Activated CD8-positive, alpha-beta T cell treated with anti-CD3 and anti-CD28 coated beads for 36 hours (primary cell): Measurements from ENCODE around the gene PLRG1. TPM values are rescaled to one million over a fixed set of nuclear protein-coding genes. Genes with fewer than 3 reads are reported as not detected.

ENCODE experiments used
- ATAC-seq: fragments of 200-7000 bp; cut with Tn5 transposase; one replicate; pipeline ENCODE4 v1.10.0; 2021; ENCODE audit warnings: mild to moderate bottlenecking, moderate library complexity
- CTCF ChIA-PET: fragments of 350-600 bp; sonication (Branson Sonifier 250); formaldehyde crosslinking; loops from one replicate; lab custom pipeline; 2021; ENCODE audit warnings: antibody characterized with exemption; lab: Charles Lee
- POLR2A ChIA-PET: fragments of 350-600 bp; sonication (Branson Sonifier 250); formaldehyde crosslinking; loops from one replicate; lab custom pipeline; 2021; ENCODE audit warnings: antibody characterized with exemption; lab: Charles Lee
- DNase-seq: peaks from one replicate; pipeline ENCODE4 v3.0.0-alpha.2; 2020
- H3K27ac Mint-ChIP-seq: one replicate; pipeline ENCODE4 v1.8.0; 2021; ENCODE audit warnings: mild to moderate bottlenecking, mixed read lengths
- H3K27me3 Mint-ChIP-seq: one replicate; pipeline ENCODE4 v1.8.0; 2021; ENCODE audit warnings: mixed read lengths
- H3K36me3 Mint-ChIP-seq: one replicate; pipeline ENCODE4 v1.8.0; 2021; ENCODE audit warnings: low read depth, mixed read lengths
- H3K4me1 Mint-ChIP-seq: one replicate; pipeline ENCODE4 v1.8.0; 2021; ENCODE audit warnings: low read depth, mixed read lengths
- H3K4me3 Mint-ChIP-seq: one replicate; pipeline ENCODE4 v1.8.0; 2021; ENCODE audit warnings: mild to moderate bottlenecking, moderate library complexity, mixed read lengths
- H3K9me3 Mint-ChIP-seq: one replicate; pipeline ENCODE4 v1.8.0; 2021; ENCODE audit warnings: mixed read lengths
- CTCF ChIP-seq: fragments of 200-600 bp; IDR thresholded peaks from one replicate; pipeline ENCODE4 v1.8.0; 2022; ENCODE audit warnings: antibody characterized with exemption, mild to moderate bottlenecking
- intact Hi-C: fragments of 100-400 bp; cut with micrococcal nuclease; formaldehyde crosslinking; loops from one replicate; pipeline ENCODE4 v1.10.0; 2022
- total RNA-seq, 2 experiments: library from RNA; stranded (reverse); gene quantifications; one replicate each; pipeline ENCODE4 v1.2.3, GENCODE V29; 2021

The PLRG1 gene
- total RNA-seq, 2 experiments from 2014 or later = 114 to 121 TPM

- no peak overlapping the region for H3K27ac Mint-ChIP-seq
- no peak overlapping the region for H3K4me3 Mint-ChIP-seq
- H3K4me1 Mint-ChIP-seq = no peaks in the 10 kb centered on the region
- intact Hi-C loops = no loop called here
- DNase-seq = no peak
- CTCF ChIA-PET = no interaction called here
- no peak for TF ChIP-seq CTCF
- H3K27me3 Mint-ChIP-seq = peaks cover 33% of the 10 kb centered on the region
- ATAC-seq = no peak
- H3K36me3 Mint-ChIP-seq = no peaks in the 10 kb centered on the region
- POLR2A ChIA-PET = no interaction called here
- H3K9me3 Mint-ChIP-seq = no peaks in the 10 kb centered on the region
These were observed 24.0 kb downstream of the PLRG1 start for GRCh38 chr4:154526151-154526550.

- CTCF ChIA-PET = interaction anchor here (0.6 kb wide), 1 partner anchor 781 kb away, joined by 3 read pairs; no protein-coding TSS in a partner anchor
- Mint-ChIP-seq H3K4me3 (no peak overlapping the region), H3K27me3 (peaks cover 44% of the 10 kb centered on the region), H3K27ac (no peak overlapping the region), H3K36me3 (no peaks in the 10 kb centered on the region), H3K4me1 (no peaks in the 10 kb centered on the region), H3K9me3 (no peaks in the 10 kb centered on the region)
- intact Hi-C loops = no loop called here
- DNase-seq = no peak
- ATAC-seq = no peak
- POLR2A ChIA-PET = no interaction called here
- no peak for TF ChIP-seq CTCF
These were observed 28.6 kb downstream of the PLRG1 start for GRCh38 chr4:154521607-154522006.

DNA sequence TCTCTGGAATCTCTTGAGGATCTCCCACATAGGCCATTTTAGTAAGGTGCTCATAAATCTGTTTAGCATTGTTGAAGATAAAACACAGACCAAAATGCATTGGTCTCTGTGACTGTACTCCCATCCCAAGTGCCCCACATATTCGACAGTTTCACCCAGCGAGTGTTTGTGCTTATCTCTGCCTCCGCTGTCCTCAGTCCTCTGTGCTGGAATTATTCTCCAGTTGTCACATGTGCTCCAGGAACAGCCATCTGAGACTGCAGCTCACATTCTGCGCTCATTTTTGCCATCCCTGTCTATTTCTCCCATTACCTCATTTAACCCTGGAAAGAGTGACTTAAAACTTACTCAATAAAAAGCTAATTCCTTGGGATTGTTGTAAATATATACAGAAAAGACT, 31.0 kb downstream of the PLRG1 start:
- ChIA-PET POLR2A (interaction anchor here (0.6 kb wide), 1 partner anchor 41 kb away, joined by 3 read pairs; no protein-coding TSS in a partner anchor), CTCF (no interaction called here)
- ATAC-seq = no peak
- no peaks in the 10 kb centered on the region for H3K36me3 Mint-ChIP-seq
- H3K4me3 Mint-ChIP-seq = no peak overlapping the region
- no peak for TF ChIP-seq CTCF
- H3K4me1 Mint-ChIP-seq = no peaks in the 10 kb centered on the region
- no peak overlapping the region for H3K27ac Mint-ChIP-seq
- intact Hi-C loops = no loop called here
- H3K9me3 Mint-ChIP-seq = no peaks in the 10 kb centered on the region
- peaks cover 32% of the 10 kb centered on the region for H3K27me3 Mint-ChIP-seq
- no peak for DNase-seq

GRCh38 chr4:154517591-154517990, 32.6 kb downstream of the PLRG1 start:
- ChIA-PET POLR2A (no interaction called here), CTCF (interaction anchor here (3.2 kb wide), 1 partner anchor 11 kb away, joined by 14 read pairs; no protein-coding TSS in a partner anchor)
- ATAC-seq = no peak
- no peaks in the 10 kb centered on the region for H3K36me3 Mint-ChIP-seq
- H3K4me1 Mint-ChIP-seq = no peaks in the 10 kb centered on the region
- no peak for DNase-seq
- no peak for TF ChIP-seq CTCF
- intact Hi-C loops = no loop called here
- H3K4me3 Mint-ChIP-seq = no peak overlapping the region
- peaks cover 32% of the 10 kb centered on the region for H3K27me3 Mint-ChIP-seq
- H3K9me3 Mint-ChIP-seq = no peaks in the 10 kb centered on the region
- H3K27ac Mint-ChIP-seq = no peak overlapping the region

GRCh38 chr4:154516318-154517029, 33.7 kb downstream of the PLRG1 start:
- DNase-seq (no peak), ATAC-seq (no peak)
- Mint-ChIP-seq H3K27me3 (peaks cover 32% of the 10 kb centered on the region), H3K27ac (no peak overlapping the region), H3K36me3 (no peaks in the 10 kb centered on the region), H3K4me3 (no peak overlapping the region), H3K4me1 (no peaks in the 10 kb centered on the region), H3K9me3 (no peaks in the 10 kb centered on the region)
- intact Hi-C loops = no loop called here
- ChIA-PET CTCF (interaction anchor here (1.1 to 3.2 kb wide), 3 partner anchors 10 to 102 kb away, joined by 3 to 14 read pairs (median 3); no protein-coding TSS in a partner anchor), POLR2A (no interaction called here)
- no peak for TF ChIP-seq CTCF
